Renal cortical epithelial cell (primary cell): Measurements from ENCODE around the gene PTPRC. TPM values are rescaled to one million over a fixed set of nuclear protein-coding genes. Genes with fewer than 3 reads are reported as not detected.

Experiments
- total RNA-seq: library from RNA; depleted of rRNA; stranded (reverse); fragments of >200 nt; gene quantifications from 2 replicates; pipeline ENCODE4 v1.2.3, GENCODE V29; 2014

The PTPRC gene
- total RNA-seq, 1 donor from 2014 or later = not detected

Other genes starting within 250 kb of the PTPRC start
- not detected in 2 replicates for gene ATP6V1G3, start 98.4 kb upstream of the PTPRC start, total RNA-seq